HepG2 (cell line): Measurements from ENCODE around the gene UNC5B.

Experiments
- ATF3 ChIP-seq: sonication (generic); formaldehyde crosslinking; IDR thresholded peaks from 2 replicates; pipeline ENCODE4 v1.4.0; 2020; ENCODE audit warnings: missing genetic modification reagents
- CEBPB ChIP-seq: IDR thresholded peaks from 2 replicates; pipeline ENCODE4 v1.6.1; 2011; ENCODE audit warnings: low read depth, low read length, improper control_type of control experiment, borderline replicate concordance
- CTCF ChIP-seq: sonication (generic); formaldehyde crosslinking; IDR thresholded peaks from 2 replicates; pipeline ENCODE4 v1.5.0; 2020; ENCODE audit warnings: mild to moderate bottlenecking, missing genetic modification reagents, moderate library complexity
- FOXJ3 ChIP-seq: sonication (generic); formaldehyde crosslinking; IDR thresholded peaks from 2 replicates; pipeline ENCODE4 v1.4.0; 2020; ENCODE audit warnings: missing genetic modification reagents, mild to moderate bottlenecking, borderline replicate concordance
- JDP2 ChIP-seq: sonication (generic); formaldehyde crosslinking; IDR thresholded peaks from 2 replicates; pipeline ENCODE4 v1.8.1; 2022; ENCODE audit warnings: missing genetic modification reagents, borderline replicate concordance
- NR2F1 ChIP-seq, 2 experiments: fragments of 450-650 bp in 1 of 2; formaldehyde crosslinking in 1 of 2; IDR thresholded peaks; 2 replicates each; pipeline versions ENCODE4 v1.5.0 to v1.6.1; 2016 to 2020; ENCODE audit warnings: mild to moderate bottlenecking in 1 of 2, missing compliant biosample characterization in 1 of 2, missing genetic modification reagents in 1 of 2, moderate library complexity in 1 of 2
- POLR2A ChIP-seq, 2 experiments: IDR thresholded peaks; 2 replicates each; pipeline ENCODE4 v1.6.1; 2011; ENCODE audit warnings: low read depth in 2 of 2, low read length in 2 of 2, mild to moderate bottlenecking in 1 of 2, moderate library complexity in 1 of 2; ENCODE audit not compliant: insufficient read depth in 1 of 2
- TBP ChIP-seq: sonication (generic); formaldehyde crosslinking; IDR thresholded peaks from 2 replicates; pipeline ENCODE4 v1.5.0; 2020; ENCODE audit warnings: missing genetic modification reagents
- USF2 ChIP-seq, 2 experiments: sonication (generic) in 1 of 2; formaldehyde crosslinking in 1 of 2; IDR thresholded peaks; 2 replicates each; pipeline versions ENCODE4 v1.5.1 to v1.6.1; 2011 to 2020; ENCODE audit warnings: borderline replicate concordance in 1 of 2, low read depth in 1 of 2, low read length in 1 of 2, mild to moderate bottlenecking in 1 of 2, missing genetic modification reagents in 1 of 2, moderate library complexity in 1 of 2
- YY1 ChIP-seq: IDR thresholded peaks from 2 replicates; pipeline ENCODE4 v1.6.1; 2011; ENCODE audit warnings: low read length, low read depth, moderate library complexity, mild to moderate bottlenecking; ENCODE audit not compliant: insufficient read depth, insufficient replicate concordance
- ZNF574 ChIP-seq: sonication (generic); formaldehyde crosslinking; IDR thresholded peaks from 2 replicates; pipeline ENCODE4 v1.4.0; 2020; ENCODE audit warnings: missing genetic modification reagents
- ZSCAN30 ChIP-seq: sonication (generic); formaldehyde crosslinking; IDR thresholded peaks from 2 replicates; pipeline ENCODE4 v1.5.0; 2020; ENCODE audit warnings: mild to moderate bottlenecking, missing genetic modification reagents

- TF ChIP-seq USF2 (IDR thresholded peaks at IDR 0.05; ENCODE audit: low read depth, low read length), result no peak
- no peak for TF ChIP-seq USF2 (CRISPR knock-in tag; IDR thresholded peaks at IDR 0.05; ENCODE audit: borderline replicate concordance)
- no peak for TF ChIP-seq POLR2A (IDR thresholded peaks at IDR 0.05; ENCODE audit: insufficient read depth in 1 of 2, low read depth in 2 of 2, low read length in 2 of 2)
- no peak for TF ChIP-seq ZNF574 (CRISPR knock-in tag)
- no peak for TF ChIP-seq CTCF (CRISPR knock-in tag)
- no peak for TF ChIP-seq FOXJ3
- no peak for TF ChIP-seq TBP (CRISPR knock-in tag)
- no peak for TF ChIP-seq ATF3 (CRISPR knock-in tag)
- no peak for TF ChIP-seq YY1
- no peak for TF ChIP-seq JDP2 (CRISPR knock-in tag)
- TF ChIP-seq NR2F1 (CRISPR knock-in tag; IDR thresholded peaks at IDR 0.05), result no peak
- TF ChIP-seq CEBPB, result no peak
- no peak for TF ChIP-seq ZSCAN30
Measured at GRCh38 chr10:71209352-71209715, 3.0 kb upstream of the UNC5B start.
